ENCODE measurements around the gene CA9. TPM values are rescaled to one million over a fixed set of nuclear protein-coding genes. Genes with fewer than 3 reads are reported as not detected.

Gene CA9
- total RNA-seq, 1 experiment from 2014 or later = 73.8 TPM

- DNase-seq (ENCODE audit: low read depth) = no peak
Measured at GRCh38 chr9:35717132-35717870, 43.6 kb downstream of the CA9 start.

- DNase-seq (ENCODE audit: low read depth) = peak; percentile 15
Measured at GRCh38 chr9:35718721-35719511, 45.2 kb downstream of the CA9 start.

- DNase-seq (ENCODE audit: low read depth) = no peak
Measured at GRCh38 chr9:35719546-35719945, 45.8 kb downstream of the CA9 start.

GRCh38 chr9:35723426-35723825 lies 49.7 kb downstream of the CA9 start:
- no peak for DNase-seq (ENCODE audit: low read depth)

- DNase-seq (ENCODE audit: low read depth) = no peak
Measured at GRCh38 chr9:35723908-35724307, 50.2 kb downstream of the CA9 start.

- no peak for DNase-seq (ENCODE audit: low read depth)
Measured at GRCh38 chr9:35725362-35725761, 51.6 kb downstream of the CA9 start.

- peak; percentile 33 for DNase-seq (ENCODE audit: low read depth)
Measured at GRCh38 chr9:35726931-35727330, 53.2 kb downstream of the CA9 start.

GRCh38 chr9:35727676-35728040 lies 53.9 kb downstream of the CA9 start:
- DNase-seq (ENCODE audit: low read depth) = no peak

GRCh38 chr9:35728041-35728971 lies 54.6 kb downstream of the CA9 start:
- DNase-seq (ENCODE audit: low read depth) = peak; percentile 91

- DNase-seq (ENCODE audit: low read depth) = no peak
Measured at GRCh38 chr9:35729101-35729500, 55.4 kb downstream of the CA9 start.

GRCh38 chr9:35729700-35730485 lies 56.2 kb downstream of the CA9 start:
- peak; percentile 89 for DNase-seq (ENCODE audit: low read depth)

- DNase-seq (ENCODE audit: low read depth) = no peak
Measured at GRCh38 chr9:35730486-35730854, 56.7 kb downstream of the CA9 start.

Other genes starting within 250 kb of the CA9 start
- gene RUSC2, start 183.8 kb upstream of the CA9 start, total RNA-seq (2014; rRNA removed; shearing (Covaris generic)) = 6.4 and 7.6 TPM in 2 replicates
- 4.0 and 5.5 TPM in 2 replicates for gene TESK1, start 68.7 kb upstream of the CA9 start, total RNA-seq (2014; rRNA removed; shearing (Covaris generic))
- 0.10 and 0.12 TPM in 2 replicates for gene CD72, start 55.5 kb upstream of the CA9 start, total RNA-seq (2014; rRNA removed; shearing (Covaris generic))
- gene SIT1, start 23.0 kb upstream of the CA9 start, total RNA-seq (2014; rRNA removed; shearing (Covaris generic)) = not detected in 2 replicates
- gene RMRP, start 15.9 kb upstream of the CA9 start, total RNA-seq (2014; rRNA removed; shearing (Covaris generic)) = 19,023 and 39,221 TPM in 2 replicates
- gene CCDC107, start 15.6 kb upstream of the CA9 start, total RNA-seq (2014; rRNA removed; shearing (Covaris generic)) = 18.1 and 32.5 TPM in 2 replicates
- 7.6 and 14.2 TPM in 2 replicates for gene ARHGEF39, start 8.7 kb upstream of the CA9 start, total RNA-seq (2014; rRNA removed; shearing (Covaris generic))
- 146 and 206 TPM in 2 replicates for gene TPM2, start 16.0 kb downstream of the CA9 start, total RNA-seq (2014; rRNA removed; shearing (Covaris generic))
- gene TLN1, start 58.3 kb downstream of the CA9 start, total RNA-seq (2014; rRNA removed; shearing (Covaris generic)) = 117 and 137 TPM in 2 replicates
- 68.4 and 83.2 TPM in 2 replicates for gene CREB3, start 58.7 kb downstream of the CA9 start, total RNA-seq (2014; rRNA removed; shearing (Covaris generic))
- gene GBA2, start 75.3 kb downstream of the CA9 start, total RNA-seq (2014; rRNA removed; shearing (Covaris generic)) = 13.1 and 13.2 TPM in 2 replicates
- gene RGP1, start 75.4 kb downstream of the CA9 start, total RNA-seq (2014; rRNA removed; shearing (Covaris generic)) = 9.4 and 10.3 TPM in 2 replicates
- gene MSMP, start 80.3 kb downstream of the CA9 start, total RNA-seq (2014; rRNA removed; shearing (Covaris generic)) = not detected in 2 replicates
- gene NPR2, start 117.7 kb downstream of the CA9 start, total RNA-seq (2014; rRNA removed; shearing (Covaris generic)) = 13.3 and 14.7 TPM in 2 replicates
- 1.7 and 1.8 TPM in 2 replicates for gene SPAG8, start 138.3 kb downstream of the CA9 start, total RNA-seq (2014; rRNA removed; shearing (Covaris generic))
- 57.7 and 63.2 TPM in 2 replicates for gene HINT2, start 141.1 kb downstream of the CA9 start, total RNA-seq (2014; rRNA removed; shearing (Covaris generic))
- not detected in 2 replicates for gene FAM221B, start 154.8 kb downstream of the CA9 start, total RNA-seq (2014; rRNA removed; shearing (Covaris generic))
- 1.4 and 1.9 TPM in 2 replicates for gene TMEM8B, start 155.3 kb downstream of the CA9 start, total RNA-seq (2014; rRNA removed; shearing (Covaris generic))
- not detected in 2 replicates for gene OR13J1, start 196.5 kb downstream of the CA9 start, total RNA-seq (2014; rRNA removed; shearing (Covaris generic))
- 0.20 TPM in 1 of 2 replicates, not detected in the other for gene HRCT1, start 232.3 kb downstream of the CA9 start, total RNA-seq (2014; rRNA removed; shearing (Covaris generic))
- not detected in 2 replicates for gene SPAAR, start 235.6 kb downstream of the CA9 start, total RNA-seq (2014; rRNA removed; shearing (Covaris generic))